C4-2B (cell line): ENCODE data around the gene CACNA2D1.

ENCODE experiments used
- H3K27ac ChIP-seq: fragments of 450-650 bp; 2 replicates; pipeline ENCODE4 v1.5.1; 2017
- ZFX ChIP-seq: fragments of 450-650 bp; IDR thresholded peaks from 2 replicates; pipeline ENCODE4 v1.6.1; 2017
- TF ChIP-seq, protein P1 (sequence below): fragments of 450-650 bp; conservative IDR thresholded peaks from 2 replicates; pipeline ENCODE4 v1.5.1; 2017; ENCODE audit warnings: mild to moderate bottlenecking

The CACNA2D1 gene

DNA sequence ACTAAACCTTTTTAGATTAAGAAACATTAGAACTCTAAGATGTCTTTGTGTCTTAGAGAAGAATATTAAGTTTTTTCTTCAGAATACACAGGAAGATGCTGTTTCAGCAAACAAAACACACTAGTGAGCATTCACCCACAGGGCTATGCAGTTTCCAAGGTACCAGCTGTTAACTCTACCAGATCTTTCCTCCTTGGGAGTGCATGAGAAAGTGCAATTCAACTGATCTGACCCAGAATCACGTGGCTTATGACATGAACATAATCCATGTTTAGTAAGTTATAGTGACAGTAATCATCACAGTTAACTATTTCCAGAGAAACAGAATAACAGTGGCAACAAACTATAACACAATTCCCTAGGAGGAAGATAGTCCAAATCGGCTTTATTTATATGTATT lies 270.7 kb downstream of the CACNA2D1 start:
- TF ChIP-seq ZFX = no peak
- TF ChIP-seq, protein P1, sequence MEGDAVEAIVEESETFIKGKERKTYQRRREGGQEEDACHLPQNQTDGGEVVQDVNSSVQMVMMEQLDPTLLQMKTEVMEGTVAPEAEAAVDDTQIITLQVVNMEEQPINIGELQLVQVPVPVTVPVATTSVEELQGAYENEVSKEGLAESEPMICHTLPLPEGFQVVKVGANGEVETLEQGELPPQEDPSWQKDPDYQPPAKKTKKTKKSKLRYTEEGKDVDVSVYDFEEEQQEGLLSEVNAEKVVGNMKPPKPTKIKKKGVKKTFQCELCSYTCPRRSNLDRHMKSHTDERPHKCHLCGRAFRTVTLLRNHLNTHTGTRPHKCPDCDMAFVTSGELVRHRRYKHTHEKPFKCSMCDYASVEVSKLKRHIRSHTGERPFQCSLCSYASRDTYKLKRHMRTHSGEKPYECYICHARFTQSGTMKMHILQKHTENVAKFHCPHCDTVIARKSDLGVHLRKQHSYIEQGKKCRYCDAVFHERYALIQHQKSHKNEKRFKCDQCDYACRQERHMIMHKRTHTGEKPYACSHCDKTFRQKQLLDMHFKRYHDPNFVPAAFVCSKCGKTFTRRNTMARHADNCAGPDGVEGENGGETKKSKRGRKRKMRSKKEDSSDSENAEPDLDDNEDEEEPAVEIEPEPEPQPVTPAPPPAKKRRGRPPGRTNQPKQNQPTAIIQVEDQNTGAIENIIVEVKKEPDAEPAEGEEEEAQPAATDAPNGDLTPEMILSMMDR = no peak
- no peak overlapping the region for H3K27ac ChIP-seq

DNA sequence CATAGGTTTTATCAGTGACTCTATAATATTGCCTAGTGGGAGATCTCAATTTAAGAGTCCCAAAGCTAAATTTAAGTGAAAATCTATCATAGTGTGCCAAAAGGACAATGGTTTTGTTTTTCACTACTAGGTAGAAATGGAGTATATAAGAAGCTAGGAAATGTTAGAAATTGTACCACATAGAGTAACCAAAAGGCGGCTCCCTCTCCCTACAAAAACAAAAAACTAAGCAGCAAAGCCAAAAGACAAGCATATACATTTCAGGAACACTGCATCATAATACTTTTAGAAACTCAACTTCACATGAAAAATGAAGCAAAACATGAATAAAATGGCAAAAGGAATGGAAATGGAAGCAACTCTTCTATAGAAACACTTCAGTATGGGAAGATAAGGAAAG lies 271.6 kb downstream of the CACNA2D1 start:
- TF ChIP-seq, protein P1 = peak; percentile 52
- TF ChIP-seq ZFX = no peak
- H3K27ac ChIP-seq = no peak overlapping the region

DNA sequence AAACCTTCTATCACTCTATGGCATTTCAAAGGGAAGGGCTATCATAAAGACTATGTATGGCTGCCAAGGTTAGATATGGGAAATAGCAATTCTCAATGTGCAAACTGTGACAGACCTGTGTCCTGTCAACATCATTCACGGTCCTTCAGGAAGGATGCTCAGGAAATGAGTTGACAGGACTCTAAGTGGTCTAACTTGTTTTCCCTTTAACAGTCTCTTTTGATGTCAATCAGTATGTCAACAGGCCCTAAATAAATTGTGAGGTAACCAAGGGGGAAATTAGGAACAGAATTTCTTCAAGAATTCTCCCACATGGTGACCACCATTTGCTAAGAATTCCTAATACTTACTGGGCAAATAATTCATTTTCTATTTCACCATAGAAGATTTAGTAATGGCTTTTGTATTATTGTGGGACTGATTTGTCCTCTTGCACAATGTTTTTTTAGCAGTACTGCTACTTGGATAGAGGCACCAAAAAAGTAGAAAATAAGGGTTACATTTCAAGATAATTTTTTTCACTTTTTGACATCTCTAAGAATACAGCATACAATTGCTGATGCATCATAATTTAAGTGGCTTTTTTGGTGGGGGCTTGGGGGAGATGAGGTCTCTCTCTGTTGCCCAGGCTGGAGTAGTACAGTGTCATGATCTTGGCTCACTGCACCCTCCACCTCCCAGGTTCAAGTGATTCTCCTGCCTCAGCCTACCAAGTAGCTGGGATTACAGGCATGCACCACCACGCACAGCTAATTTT lies 275.8 kb downstream of the CACNA2D1 start:
- no peak for TF ChIP-seq ZFX
- TF ChIP-seq, protein P1 = no peak
- H3K27ac ChIP-seq = no peak overlapping the region

DNA sequence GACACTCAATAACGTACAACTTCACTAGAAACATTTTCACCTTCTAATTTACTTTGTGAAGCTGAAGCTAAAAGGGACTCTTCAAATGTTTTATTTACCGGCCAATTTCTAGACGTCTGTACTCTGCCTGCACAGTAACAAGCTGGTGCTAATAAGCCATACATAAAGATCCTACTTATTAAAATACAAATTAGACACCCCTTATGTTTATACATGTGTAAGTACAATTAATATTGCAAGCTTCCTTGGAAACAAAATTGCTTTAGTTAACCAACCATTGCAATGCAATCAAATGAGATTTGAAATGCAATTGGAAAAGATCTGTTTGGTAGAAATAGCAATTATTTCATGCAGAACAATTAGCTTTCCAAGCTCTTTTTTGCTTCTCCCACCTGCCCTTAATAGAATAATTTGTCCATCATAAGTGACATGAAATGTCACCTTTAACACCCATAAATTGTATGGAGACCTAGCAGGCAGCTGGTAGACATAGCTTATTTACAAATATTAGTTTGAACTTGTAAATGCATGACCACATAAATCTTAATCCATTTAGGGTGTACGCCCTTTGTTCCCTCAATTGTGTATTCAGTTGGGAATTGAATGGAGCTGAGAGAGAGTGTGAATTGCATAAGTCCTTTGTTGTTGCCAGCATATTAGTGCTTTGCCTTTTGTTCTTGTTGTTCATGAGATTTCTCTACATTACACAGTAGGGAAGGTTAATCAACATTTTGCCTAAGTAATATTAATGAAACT lies 277.1 kb downstream of the CACNA2D1 start:
- TF ChIP-seq, protein P1 = no peak
- H3K27ac ChIP-seq = no peak overlapping the region

DNA sequence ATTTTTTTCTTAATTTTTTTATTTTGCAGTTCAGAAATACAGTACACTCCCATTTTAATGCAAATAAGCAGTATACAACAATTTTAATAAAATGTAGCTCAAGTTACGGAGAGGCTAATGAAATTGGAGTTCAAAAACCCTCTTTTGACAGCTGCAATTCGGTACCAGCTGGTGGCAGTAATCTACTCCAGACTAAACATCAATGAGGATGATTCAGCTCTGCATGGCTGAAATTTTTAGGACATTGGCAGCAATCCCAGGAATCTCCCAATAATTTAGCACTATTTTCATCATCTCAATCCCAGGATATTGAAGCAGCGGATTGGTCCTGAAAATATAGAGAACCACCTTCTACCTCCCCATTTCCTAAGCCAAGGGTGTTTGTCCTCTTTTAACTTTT lies 278.8 kb downstream of the CACNA2D1 start:
- TF ChIP-seq, protein P1 = peak; percentile 35
- TF ChIP-seq ZFX = no peak

DNA sequence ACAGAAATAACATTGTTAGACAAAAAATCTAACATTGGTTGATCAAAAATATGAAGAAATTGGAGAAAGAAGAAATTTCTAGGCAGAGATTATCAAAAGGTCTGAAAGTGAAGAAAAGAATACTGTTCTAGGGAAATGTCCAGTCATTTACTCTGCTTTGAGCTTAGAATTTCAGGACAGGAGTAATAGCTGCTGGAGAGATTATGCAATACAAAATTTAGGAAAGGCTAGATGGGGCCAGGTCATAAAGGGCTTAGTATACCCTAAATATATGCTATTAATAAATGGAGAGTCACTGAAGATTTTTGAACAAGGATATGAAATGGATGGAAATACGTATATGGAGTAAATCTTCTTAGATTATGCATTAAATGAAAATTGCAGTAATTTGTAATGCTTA lies 279.2 kb downstream of the CACNA2D1 start:
- no peak for TF ChIP-seq ZFX
- TF ChIP-seq, protein P1 = no peak
- no peak overlapping the region for H3K27ac ChIP-seq

More for the DNA sequence above, 278.8 kb downstream of the CACNA2D1 start:
- H3K27ac ChIP-seq = no peak overlapping the region

DNA sequence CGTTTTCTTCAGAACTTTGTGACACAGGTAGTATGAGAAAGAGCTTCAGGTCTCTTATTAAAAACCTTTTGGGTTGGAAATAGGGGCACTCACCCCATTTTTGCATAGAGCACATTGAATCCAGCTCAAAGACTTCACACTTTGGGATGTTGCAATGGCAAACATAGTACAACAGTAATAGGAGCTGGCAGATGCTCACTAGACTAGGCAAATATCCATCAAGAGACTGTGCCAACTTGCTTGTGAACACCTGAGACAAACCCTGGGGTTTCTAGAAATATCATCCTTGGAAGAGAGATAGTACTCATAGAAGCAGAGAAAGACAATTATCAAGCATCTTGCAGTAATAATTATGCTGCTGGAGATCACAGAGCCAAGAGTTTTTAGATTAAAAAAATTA lies 280.0 kb downstream of the CACNA2D1 start:
- TF ChIP-seq, protein P1 = no peak

More for the DNA sequence above, 280.0 kb downstream of the CACNA2D1 start:
- H3K27ac ChIP-seq = no peak overlapping the region
